GM12801 (cell line): ENCODE data around the gene EML5.

ENCODE experiments used
- TF ChIP-seq, protein P1 (sequence below): IDR thresholded peaks from one replicate; pipeline ENCODE4 v1.5.1; 2011; ENCODE audit warnings: control low read depth; ENCODE audit not compliant: insufficient read length; ENCODE audit errors: extremely low read depth

EML5 gene

GRCh38 chr14:88834883-88835431 lies 42.2 kb upstream of the EML5 start:
- TF ChIP-seq, protein P1, sequence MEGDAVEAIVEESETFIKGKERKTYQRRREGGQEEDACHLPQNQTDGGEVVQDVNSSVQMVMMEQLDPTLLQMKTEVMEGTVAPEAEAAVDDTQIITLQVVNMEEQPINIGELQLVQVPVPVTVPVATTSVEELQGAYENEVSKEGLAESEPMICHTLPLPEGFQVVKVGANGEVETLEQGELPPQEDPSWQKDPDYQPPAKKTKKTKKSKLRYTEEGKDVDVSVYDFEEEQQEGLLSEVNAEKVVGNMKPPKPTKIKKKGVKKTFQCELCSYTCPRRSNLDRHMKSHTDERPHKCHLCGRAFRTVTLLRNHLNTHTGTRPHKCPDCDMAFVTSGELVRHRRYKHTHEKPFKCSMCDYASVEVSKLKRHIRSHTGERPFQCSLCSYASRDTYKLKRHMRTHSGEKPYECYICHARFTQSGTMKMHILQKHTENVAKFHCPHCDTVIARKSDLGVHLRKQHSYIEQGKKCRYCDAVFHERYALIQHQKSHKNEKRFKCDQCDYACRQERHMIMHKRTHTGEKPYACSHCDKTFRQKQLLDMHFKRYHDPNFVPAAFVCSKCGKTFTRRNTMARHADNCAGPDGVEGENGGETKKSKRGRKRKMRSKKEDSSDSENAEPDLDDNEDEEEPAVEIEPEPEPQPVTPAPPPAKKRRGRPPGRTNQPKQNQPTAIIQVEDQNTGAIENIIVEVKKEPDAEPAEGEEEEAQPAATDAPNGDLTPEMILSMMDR = no peak

- TF ChIP-seq, protein P1 = no peak
These were observed 38.5 kb upstream of the EML5 start for GRCh38 chr14:88831284-88831683.

GRCh38 chr14:88829685-88830302 lies 37.0 kb upstream of the EML5 start:
- TF ChIP-seq, protein P1 = no peak

DNA sequence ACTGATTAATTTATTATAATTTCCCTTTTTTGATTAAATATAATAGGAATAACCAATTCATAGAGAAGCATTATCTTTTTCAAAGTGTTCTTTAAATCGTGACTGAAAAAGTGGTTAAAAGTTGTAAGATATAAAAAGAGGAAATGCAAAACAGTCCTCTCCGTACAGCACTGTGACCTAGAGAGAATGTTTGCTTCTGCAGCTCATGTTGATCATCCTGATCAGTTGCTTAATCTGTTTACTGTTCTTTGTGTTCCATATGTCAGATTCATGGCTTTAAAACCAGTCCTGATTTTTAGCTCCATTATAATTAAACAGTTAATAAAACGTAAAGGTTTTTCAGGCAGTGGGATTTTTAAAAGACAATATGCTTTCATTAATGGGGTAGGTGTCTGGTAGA lies 36.4 kb upstream of the EML5 start:
- TF ChIP-seq, protein P1 = no peak

DNA sequence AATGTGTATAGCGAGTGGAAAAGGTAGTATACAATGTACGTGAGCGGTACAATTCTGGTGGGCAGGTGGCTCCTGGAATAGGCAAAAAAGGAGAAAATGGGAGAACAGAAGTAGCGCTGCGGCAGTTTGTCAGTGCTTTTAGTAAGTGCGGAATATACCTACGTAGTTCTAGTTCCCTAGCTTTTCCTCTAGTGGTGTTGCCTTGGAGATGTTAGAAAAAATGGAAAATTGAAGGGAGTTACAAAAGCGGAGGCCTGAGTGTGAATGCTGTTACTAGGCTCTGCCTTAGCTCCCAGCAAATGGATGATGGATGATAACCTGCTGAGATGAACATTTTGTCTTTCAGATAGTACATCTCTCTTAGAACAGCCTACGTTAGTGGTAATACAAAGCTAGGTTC lies 32.8 kb upstream of the EML5 start:
- TF ChIP-seq, protein P1 = no peak

DNA sequence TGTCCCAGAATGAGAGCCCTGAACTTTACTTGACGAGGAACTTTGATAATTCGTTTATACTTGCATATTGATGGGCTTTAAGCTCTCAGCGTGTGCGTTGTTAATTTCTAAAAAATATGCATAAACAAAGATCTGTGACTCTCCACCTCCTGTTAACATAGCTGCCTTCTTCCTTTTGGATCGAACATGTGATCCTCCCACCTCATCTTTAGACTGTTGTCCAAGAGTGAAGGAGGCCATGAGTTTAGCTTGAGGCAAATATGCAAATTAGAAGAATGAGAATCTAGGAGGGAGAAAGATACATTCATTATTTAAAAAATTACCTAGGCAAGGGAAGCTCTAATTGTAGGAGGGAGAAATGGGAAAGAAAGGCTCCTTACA lies 32.3 kb upstream of the EML5 start:
- TF ChIP-seq, protein P1 = no peak

GRCh38 chr14:88824314-88825077 lies 31.7 kb upstream of the EML5 start, which contains the start of gene TTC8:
Gene TTC8, plus strand, starts transcription at chr14:88824651. Its CDS starts 57 bp downstream, at chr14:88824708.
- TF ChIP-seq, protein P1 = no peak
